Measurements from ENCODE around the gene PTPRN2.
"Not testable (repeated sequence)": the region's sequence is repeated elsewhere in the genome, so short reads cannot be mapped to it uniquely, and the experiment has no call there.

Gene PTPRN2

GRCh38 chr7:158366916-158367633, 220.5 kb downstream of the PTPRN2 start:
- no peak for DNase-seq (ENCODE audit: low read depth)

- no peak for DNase-seq (ENCODE audit: low read depth)
Measured at GRCh38 chr7:158366346-158366745, 221.3 kb downstream of the PTPRN2 start.

DNA sequence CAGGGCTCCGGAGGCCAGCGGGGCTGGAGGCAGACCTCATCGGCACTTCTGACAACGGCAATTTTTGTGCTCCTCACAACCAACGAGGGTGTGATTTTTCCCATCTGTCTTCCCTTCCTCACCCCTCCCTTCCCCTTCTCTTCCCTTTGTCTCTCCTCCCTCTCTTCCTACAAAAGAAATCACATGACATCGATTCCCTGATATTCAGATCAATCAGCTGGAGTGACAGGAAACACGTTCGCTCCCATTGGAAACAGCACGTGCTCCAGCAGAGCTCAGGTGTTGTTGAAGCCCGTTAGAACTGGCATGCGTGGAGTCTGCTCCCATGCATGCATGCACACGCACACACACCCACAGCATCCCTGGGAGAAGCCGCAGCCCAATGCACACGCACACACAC, 222.4 kb downstream of the PTPRN2 start:
- DNase-seq (ENCODE audit: low read depth), result no peak

DNA sequence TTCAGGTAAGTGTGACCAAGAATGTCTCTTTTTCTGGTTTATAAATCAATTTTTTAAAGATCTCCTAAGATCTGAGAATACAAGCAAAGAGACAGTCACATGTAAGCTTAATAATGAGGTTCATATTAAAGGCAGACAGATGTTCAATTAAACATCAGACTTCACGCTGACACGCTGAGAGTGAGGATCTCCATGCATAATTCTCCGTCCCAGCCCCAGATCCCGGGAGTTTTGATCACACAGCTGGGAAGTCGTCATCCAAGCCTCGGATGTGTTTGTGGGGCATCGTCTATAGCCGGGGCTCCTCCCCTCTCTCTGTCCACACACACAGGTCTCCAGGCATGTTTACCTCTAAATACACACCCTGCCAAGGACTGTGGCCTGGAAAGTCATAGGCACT, 223.2 kb downstream of the PTPRN2 start:
- no peak for DNase-seq (ENCODE audit: low read depth)

- no peak for DNase-seq (ENCODE audit: low read depth)
Measured at GRCh38 chr7:158362912-158363905, 224.4 kb downstream of the PTPRN2 start.

- DNase-seq (ENCODE audit: low read depth), result no peak
Measured at GRCh38 chr7:158362001-158362400, 225.6 kb downstream of the PTPRN2 start.

- DNase-seq (ENCODE audit: low read depth), result no peak
Measured at GRCh38 chr7:158361326-158361946, 226.2 kb downstream of the PTPRN2 start.

GRCh38 chr7:158358926-158359645, 228.5 kb downstream of the PTPRN2 start:
- DNase-seq (ENCODE audit: low read depth), result no peak

DNA sequence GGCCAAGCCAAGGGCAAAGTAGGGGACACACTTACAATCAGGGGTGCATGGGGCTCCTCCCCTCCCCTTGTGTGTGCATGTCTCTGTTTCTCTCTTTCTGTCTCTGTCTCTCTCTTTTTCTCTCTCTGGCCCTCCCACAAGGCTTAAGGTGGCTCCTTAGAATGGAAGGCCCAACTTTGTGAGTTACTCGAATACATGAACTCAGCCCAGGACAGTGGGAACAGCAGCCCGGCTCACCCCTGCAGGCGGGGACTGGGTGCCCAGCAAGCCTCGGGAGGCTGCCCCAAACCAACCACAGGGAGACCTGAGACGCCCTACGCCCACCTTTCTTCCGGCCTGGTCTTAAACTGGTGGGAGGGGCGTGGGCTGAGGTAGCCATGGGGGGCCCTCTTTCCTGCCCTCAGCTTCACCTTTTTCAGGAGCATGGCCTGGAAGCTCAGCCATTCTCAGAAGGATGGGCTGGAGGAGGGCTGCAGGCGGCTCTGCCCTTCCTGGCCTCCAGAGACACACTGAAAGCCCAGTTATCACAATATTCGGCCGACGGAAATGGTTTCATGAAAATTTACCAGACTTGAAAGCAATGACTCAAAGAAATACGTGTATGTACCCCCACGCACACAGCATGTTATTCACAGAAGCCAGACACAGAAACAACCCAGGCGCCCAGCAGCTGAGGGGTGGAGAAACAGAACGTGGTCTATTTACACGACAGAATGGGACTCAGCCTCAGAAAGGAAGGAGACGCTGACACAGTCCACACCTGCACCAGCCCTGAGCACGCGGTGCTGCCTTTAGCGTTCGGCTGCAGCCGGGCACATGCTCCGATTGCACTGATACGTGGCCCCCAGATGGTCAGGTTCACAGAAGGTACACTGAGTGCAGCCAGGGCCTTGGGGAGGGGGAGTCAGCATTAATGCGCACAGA, 229.5 kb downstream of the PTPRN2 start:
- DNase-seq (ENCODE audit: low read depth), result no peak

DNA sequence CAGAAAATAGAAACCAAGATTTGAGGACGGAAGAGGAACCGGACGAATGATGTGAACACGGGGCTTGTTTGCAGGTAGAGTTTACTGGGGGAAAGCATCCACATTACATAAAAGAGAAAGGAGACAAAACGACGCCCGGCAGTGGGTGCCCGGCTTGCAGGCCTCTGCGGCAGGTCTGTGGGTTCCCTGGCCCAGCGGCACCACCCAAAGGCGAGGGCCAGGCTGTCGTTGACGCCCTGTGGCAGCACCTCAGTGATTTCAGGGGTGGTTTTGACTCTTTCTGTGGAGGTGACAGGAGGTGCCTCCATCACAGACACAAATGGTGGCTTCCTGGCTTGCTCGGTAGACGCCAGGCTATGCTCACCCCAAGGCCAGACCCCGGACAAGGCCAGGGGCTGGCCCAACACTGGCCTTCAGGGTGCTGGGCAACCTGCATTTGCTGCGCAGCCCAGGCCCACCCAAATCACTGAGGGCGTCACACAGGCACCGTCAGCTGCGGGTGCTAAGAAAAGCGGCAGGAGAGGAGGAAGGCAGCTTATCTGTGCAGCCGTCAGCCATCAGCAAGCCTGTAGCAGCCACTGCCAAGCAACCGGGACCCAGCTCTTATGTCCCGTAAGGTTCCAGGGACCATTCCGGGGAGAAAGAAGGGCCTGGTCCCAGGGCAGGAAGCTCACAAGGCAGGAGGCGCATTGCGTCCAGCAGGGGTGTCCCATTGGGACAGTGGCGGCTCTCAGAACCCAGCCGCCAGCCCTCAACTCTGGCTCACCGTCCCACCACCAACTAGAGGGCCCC, 230.3 kb downstream of the PTPRN2 start:
- no peak for DNase-seq (ENCODE audit: low read depth)

DNA sequence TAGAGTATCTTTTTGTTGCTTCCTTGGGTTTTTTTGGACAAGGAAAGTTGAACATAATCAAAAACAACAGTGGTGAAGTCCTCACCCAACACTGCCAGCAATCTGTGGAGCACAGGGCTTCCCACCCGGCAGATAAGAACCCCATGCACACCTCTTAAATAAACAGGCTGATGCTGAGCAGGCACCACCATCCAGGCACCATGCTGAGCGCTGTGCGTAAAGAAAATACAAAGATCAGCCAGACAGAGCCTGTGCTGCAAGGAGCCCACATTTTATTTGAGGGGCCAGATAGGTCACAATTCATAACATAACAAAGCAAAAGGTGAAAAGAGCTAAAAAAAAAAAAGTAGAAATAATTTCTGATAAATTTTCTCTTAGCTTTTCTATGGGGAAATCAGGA, 231.2 kb downstream of the PTPRN2 start:
- no peak for DNase-seq (ENCODE audit: low read depth)

GRCh38 chr7:158355456-158356065, 232.1 kb downstream of the PTPRN2 start:
- no peak for DNase-seq (ENCODE audit: low read depth)

DNA sequence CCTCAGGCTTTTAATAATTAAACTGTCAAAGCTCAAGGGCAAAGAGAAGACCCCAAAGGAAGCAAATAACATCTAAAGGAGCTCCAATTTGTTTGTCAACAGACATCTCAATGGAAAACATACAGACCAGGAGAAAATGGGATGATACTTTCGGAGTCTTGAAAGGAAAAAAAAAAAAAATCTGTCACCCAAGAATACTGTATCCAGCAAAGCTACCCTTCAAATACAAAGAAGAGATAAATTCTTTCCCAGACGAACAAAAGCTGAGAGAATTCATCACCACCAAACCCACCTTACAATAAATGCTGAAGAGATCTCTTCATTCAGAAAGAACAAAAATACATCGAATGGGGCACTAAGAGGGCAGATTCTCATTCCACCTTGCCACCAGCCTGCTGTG, 232.8 kb downstream of the PTPRN2 start:
- DNase-seq (ENCODE audit: low read depth), result no peak

GRCh38 chr7:158353606-158354570, 233.7 kb downstream of the PTPRN2 start:
- no peak for DNase-seq (ENCODE audit: low read depth)

DNA sequence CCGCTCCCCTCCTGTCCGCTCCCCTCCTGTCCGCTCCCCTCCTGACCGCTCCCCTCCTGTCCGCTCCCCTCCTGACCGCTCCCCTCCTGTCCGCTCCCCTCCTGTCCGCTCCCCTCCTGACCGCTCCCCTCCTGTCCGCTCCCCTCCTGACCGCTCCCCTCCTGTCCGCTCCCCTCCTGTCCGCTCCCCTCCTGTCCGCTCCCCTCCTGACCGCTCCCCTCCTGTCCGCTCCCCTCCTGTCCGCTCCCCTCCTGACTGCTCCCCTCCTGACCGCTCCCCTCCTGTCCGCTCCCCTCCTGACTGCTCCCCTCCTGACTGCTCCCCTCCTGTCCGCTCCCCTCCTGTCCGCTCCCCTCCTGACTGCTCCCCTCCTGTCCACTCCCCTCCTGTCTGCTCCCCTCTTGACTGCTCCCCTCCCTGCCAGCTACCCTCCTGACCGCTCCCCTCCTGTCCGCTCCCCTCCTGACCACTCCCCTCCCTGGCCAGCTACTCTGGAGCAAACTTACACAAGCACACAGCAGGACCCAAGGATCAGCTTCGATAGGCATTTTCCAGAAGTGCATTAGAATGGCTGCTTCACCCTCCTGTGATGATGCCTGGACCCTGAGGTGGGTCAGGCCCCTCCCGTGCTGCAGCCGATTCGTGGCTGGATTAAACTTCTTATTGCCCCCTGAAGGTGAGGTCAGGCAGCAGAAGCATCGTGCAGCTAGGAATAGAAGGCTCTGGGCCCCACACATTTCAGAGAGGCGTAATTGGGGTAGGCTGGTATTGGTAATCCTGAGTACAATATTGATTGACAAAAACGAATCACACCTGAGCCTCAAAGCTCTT, 235.5 kb downstream of the PTPRN2 start:
- DNase-seq (ENCODE audit: low read depth), result not testable (repeated sequence)

DNA sequence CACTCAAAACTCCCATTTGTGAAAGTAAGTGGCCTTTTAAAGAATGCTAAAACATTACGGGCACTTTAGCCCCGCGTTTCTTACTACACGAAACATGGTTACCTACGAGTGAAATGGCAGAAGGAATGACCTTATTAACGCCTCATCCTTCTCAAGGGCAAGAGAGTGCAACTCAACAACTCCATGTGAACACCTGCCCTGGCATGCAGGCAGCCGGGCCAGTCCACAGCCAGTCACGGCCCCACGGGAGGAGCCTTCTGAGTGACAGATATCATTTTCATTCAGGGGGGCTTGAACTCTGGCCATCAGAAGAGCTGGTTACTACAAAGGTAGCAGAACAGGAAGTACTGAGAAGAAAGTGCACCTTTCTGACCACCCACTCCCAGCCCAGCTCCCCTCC, 236.1 kb downstream of the PTPRN2 start:
- DNase-seq (ENCODE audit: low read depth), result no peak

GRCh38 chr7:158351051-158351450, 236.6 kb downstream of the PTPRN2 start:
- no peak for DNase-seq (ENCODE audit: low read depth)
